ENCODE results near the gene FBXL7.

Gene FBXL7

DNA sequence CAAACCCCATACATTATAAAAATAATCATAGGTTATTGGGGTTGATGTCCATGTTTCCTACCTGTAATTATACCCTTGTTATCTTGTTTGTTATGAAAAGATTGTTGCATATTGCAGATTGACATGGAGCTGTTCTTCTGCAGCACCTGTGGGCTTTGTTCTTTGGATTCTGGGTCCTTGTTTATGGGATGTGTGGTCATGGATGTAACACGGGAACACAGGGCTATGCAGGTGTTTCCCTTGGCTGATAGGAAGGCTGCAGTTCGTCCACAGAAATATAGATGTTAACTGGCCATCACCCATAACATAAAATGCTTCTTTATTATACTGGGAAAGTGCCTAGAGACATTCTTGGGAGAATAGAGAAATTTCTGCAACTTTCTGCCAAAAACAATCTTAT, 77.9 kb downstream of the FBXL7 start:
- no peaks in the 10 kb centered on the region for H3K36me3 ChIP-seq (ENCODE audit: insufficient read depth, low read length)
- H3K9me3 ChIP-seq (ENCODE audit: low read length) = no peaks in the 10 kb centered on the region
- no peaks in the 10 kb centered on the region for H3K27me3 ChIP-seq (ENCODE audit: insufficient read depth, low read length)
- peaks cover 32% of the 10 kb centered on the region for H3K4me1 ChIP-seq (ENCODE audit: insufficient read depth, low read length)
- no peak overlapping the region for H3K4me3 ChIP-seq (ENCODE audit: low read length)
- H2AFZ ChIP-seq (ENCODE audit: low read depth, low read length) = no peak overlapping the region

DNA sequence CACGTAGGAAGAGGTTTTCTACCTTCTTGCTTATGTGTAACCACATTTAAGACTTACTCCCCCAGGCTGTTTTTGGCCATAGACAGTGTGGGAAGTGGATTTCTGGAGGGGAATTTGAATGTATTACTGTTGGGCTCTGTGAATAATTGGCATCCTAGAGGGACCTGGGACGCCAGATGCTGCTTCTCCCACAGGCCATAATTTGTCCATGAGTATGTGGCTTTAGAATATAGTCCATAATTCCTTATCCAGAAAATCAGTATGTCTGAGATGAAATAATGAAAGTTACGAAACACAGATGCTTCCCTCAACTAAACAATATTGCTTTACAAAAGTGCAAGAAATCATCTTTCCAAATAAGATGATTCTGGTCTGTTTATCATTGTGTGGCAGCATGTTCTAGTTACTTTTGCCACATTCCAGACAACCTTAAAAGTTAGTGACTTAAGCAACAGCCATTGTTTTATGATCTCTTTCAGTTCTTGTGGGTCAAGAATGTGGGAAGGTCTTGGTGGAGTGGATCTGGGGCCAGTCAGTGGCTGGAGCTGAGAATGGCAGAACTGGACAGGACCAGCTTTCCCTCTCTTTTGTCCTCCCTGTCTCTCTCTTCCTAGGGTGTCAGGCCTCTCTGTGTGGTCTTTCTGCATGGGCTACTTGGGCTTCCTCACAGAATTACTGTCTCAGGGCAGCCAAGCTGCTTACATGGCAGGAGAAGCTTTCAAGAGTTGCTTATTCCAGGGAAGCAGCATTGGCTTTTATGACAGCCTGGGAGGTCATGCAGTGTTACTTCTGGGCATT, 79.4 kb downstream of the FBXL7 start:
- Histone ChIP-seq H3K4me1 (ENCODE audit: insufficient read depth, low read length) (peaks cover 23% of the 10 kb centered on the region), H3K27me3 (ENCODE audit: insufficient read depth, low read length) (no peaks in the 10 kb centered on the region), H3K36me3 (ENCODE audit: insufficient read depth, low read length) (no peaks in the 10 kb centered on the region)

DNA sequence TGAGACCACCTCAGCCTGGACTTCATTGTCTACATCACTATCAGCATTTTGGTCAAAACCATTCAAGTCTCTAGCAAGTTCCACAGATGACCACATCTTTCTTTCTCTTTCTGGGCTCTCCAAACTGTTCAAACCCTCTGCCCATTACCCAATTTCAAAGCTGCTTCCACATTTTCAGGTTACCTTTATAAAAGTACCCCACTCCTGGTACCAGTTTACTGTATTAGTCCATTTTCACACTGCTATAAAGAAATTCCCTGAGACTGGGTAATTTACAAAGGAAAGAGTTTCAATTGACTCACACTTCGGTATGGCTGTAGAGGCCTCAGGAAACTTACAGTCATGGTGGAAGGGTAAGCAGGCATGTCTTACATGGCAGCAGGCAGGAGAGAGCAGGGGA, 84.5 kb downstream of the FBXL7 start:
- H3K27me3 ChIP-seq (ENCODE audit: insufficient read depth, low read length) = no peaks in the 10 kb centered on the region
- peaks cover 7% of the 10 kb centered on the region for H3K4me1 ChIP-seq (ENCODE audit: insufficient read depth, low read length)
- no peaks in the 10 kb centered on the region for H3K36me3 ChIP-seq (ENCODE audit: insufficient read depth, low read length)
- H3K9me3 ChIP-seq (ENCODE audit: low read length) = peaks cover 11% of the 10 kb centered on the region
- H2AFZ ChIP-seq (ENCODE audit: low read depth, low read length) = no peak overlapping the region
- H3K4me3 ChIP-seq (ENCODE audit: low read length) = no peak overlapping the region

More for the DNA sequence above, 79.4 kb downstream of the FBXL7 start:
- Histone ChIP-seq H2AFZ (ENCODE audit: low read depth, low read length) (no peak overlapping the region), H3K4me3 (ENCODE audit: low read length) (no peak overlapping the region), H3K9me3 (ENCODE audit: low read length) (peaks cover 8% of the 10 kb centered on the region)

GRCh38 chr5:15585128-15585527, 85.1 kb downstream of the FBXL7 start:
- Histone ChIP-seq H3K9me3 (ENCODE audit: low read length) (peaks cover 11% of the 10 kb centered on the region), H3K4me3 (ENCODE audit: low read length) (no peak overlapping the region), H3K4me1 (ENCODE audit: insufficient read depth, low read length) (peaks cover under 1% of the 10 kb centered on the region), H2AFZ (ENCODE audit: low read depth, low read length) (no peak overlapping the region), H3K36me3 (ENCODE audit: insufficient read depth, low read length) (no peaks in the 10 kb centered on the region), H3K27me3 (ENCODE audit: insufficient read depth, low read length) (no peaks in the 10 kb centered on the region)

- Histone ChIP-seq H3K9me3 (ENCODE audit: low read length) (peaks cover 11% of the 10 kb centered on the region), H3K4me1 (ENCODE audit: insufficient read depth, low read length) (no peaks in the 10 kb centered on the region), H3K27me3 (ENCODE audit: insufficient read depth, low read length) (no peaks in the 10 kb centered on the region), H3K4me3 (ENCODE audit: low read length) (no peak overlapping the region), H3K36me3 (ENCODE audit: insufficient read depth, low read length) (no peaks in the 10 kb centered on the region), H2AFZ (ENCODE audit: low read depth, low read length) (no peak overlapping the region)
These were observed 86.0 kb downstream of the FBXL7 start for GRCh38 chr5:15585841-15586591.

- H3K9me3 ChIP-seq (ENCODE audit: low read length) = peaks cover 11% of the 10 kb centered on the region
- H2AFZ ChIP-seq (ENCODE audit: low read depth, low read length) = no peak overlapping the region
- H3K4me3 ChIP-seq (ENCODE audit: low read length) = no peak overlapping the region
- no peaks in the 10 kb centered on the region for H3K36me3 ChIP-seq (ENCODE audit: insufficient read depth, low read length)
- no peaks in the 10 kb centered on the region for H3K4me1 ChIP-seq (ENCODE audit: insufficient read depth, low read length)
- H3K27me3 ChIP-seq (ENCODE audit: insufficient read depth, low read length) = no peaks in the 10 kb centered on the region
These were observed 87.9 kb downstream of the FBXL7 start for GRCh38 chr5:15587916-15588315.

DNA sequence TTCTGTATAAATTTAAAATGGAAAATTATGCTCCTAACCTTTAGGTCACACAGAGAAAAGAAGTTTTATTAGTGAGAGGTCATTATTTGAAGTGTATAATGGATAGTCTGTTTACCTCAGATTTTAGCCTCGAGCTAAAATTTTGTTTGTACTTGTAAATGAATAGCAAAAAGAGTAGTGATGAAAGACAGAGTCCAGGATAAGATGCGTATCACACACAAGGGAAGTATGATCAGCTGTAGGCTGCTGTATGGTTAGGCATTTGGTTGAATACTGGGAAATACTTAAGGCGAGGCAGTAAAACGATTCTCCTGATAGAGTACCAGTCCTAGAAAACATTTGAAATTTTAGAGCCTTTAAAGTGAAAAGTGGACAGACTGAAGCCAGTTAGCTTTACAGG, 92.7 kb downstream of the FBXL7 start:
- Histone ChIP-seq H3K4me3 (ENCODE audit: low read length) (no peak overlapping the region), H3K4me1 (ENCODE audit: insufficient read depth, low read length) (peaks cover 2% of the 10 kb centered on the region), H3K27me3 (ENCODE audit: insufficient read depth, low read length) (no peaks in the 10 kb centered on the region), H2AFZ (ENCODE audit: low read depth, low read length) (no peak overlapping the region), H3K36me3 (ENCODE audit: insufficient read depth, low read length) (no peaks in the 10 kb centered on the region), H3K9me3 (ENCODE audit: low read length) (no peaks in the 10 kb centered on the region)

DNA sequence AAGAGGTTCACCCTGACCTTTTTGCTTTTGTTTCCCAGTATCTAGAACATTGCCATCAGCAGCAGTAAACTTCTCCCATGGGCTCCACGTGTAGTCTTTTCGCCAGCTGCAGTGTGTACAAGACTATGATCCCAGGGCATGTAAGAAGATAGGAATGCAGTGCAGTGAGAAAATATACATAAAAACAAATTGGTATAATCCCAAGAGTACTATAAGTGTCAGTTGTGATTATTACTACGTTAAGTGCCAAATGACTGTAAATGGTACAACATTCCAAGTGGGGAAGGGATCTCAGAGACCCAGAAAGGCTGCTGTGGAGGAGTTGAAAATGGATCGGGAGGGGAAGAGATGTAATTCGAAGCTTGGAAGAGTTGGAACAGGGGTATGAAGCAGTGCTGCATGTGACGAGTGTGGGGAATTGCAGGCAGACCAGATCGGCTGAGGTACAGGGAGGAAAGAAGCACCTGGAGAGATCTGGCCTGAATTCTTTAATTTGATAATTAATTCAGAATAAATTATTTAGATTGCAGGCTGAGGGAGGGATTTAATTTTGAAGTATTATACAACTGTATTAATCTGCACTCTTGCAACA, 95.1 kb downstream of the FBXL7 start:
- no peak overlapping the region for H2AFZ ChIP-seq (ENCODE audit: low read depth, low read length)

GRCh38 chr5:15595929-15596328, 95.9 kb downstream of the FBXL7 start:
- peaks cover 2% of the 10 kb centered on the region for H3K4me1 ChIP-seq (ENCODE audit: insufficient read depth, low read length)
- no peak overlapping the region for H2AFZ ChIP-seq (ENCODE audit: low read depth, low read length)

More for the DNA sequence above, 95.1 kb downstream of the FBXL7 start:
- Histone ChIP-seq H3K9me3 (ENCODE audit: low read length) (no peaks in the 10 kb centered on the region), H3K4me3 (ENCODE audit: low read length) (no peak overlapping the region), H3K27me3 (ENCODE audit: insufficient read depth, low read length) (no peaks in the 10 kb centered on the region), H3K36me3 (ENCODE audit: insufficient read depth, low read length) (no peaks in the 10 kb centered on the region), H3K4me1 (ENCODE audit: insufficient read depth, low read length) (peaks cover 2% of the 10 kb centered on the region)

GRCh38 chr5:15596936-15597335, 97.0 kb downstream of the FBXL7 start:
- Histone ChIP-seq H3K4me1 (ENCODE audit: insufficient read depth, low read length) (peaks cover 2% of the 10 kb centered on the region), H3K27me3 (ENCODE audit: insufficient read depth, low read length) (no peaks in the 10 kb centered on the region), H2AFZ (ENCODE audit: low read depth, low read length) (no peak overlapping the region)

More at GRCh38 chr5:15595929-15596328, 95.9 kb downstream of the FBXL7 start:
- no peaks in the 10 kb centered on the region for H3K9me3 ChIP-seq (ENCODE audit: low read length)
- no peaks in the 10 kb centered on the region for H3K27me3 ChIP-seq (ENCODE audit: insufficient read depth, low read length)
- H3K36me3 ChIP-seq (ENCODE audit: insufficient read depth, low read length) = no peaks in the 10 kb centered on the region
- no peak overlapping the region for H3K4me3 ChIP-seq (ENCODE audit: low read length)

GRCh38 chr5:15597804-15598203, 97.8 kb downstream of the FBXL7 start:
- no peaks in the 10 kb centered on the region for H3K9me3 ChIP-seq (ENCODE audit: low read length)
- H3K4me1 ChIP-seq (ENCODE audit: insufficient read depth, low read length) = peaks cover 2% of the 10 kb centered on the region
- H3K27me3 ChIP-seq (ENCODE audit: insufficient read depth, low read length) = no peaks in the 10 kb centered on the region
- no peak overlapping the region for H3K4me3 ChIP-seq (ENCODE audit: low read length)
- no peaks in the 10 kb centered on the region for H3K36me3 ChIP-seq (ENCODE audit: insufficient read depth, low read length)
- no peak overlapping the region for H2AFZ ChIP-seq (ENCODE audit: low read depth, low read length)

More at GRCh38 chr5:15596936-15597335, 97.0 kb downstream of the FBXL7 start:
- no peak overlapping the region for H3K4me3 ChIP-seq (ENCODE audit: low read length)
- no peaks in the 10 kb centered on the region for H3K9me3 ChIP-seq (ENCODE audit: low read length)
- no peaks in the 10 kb centered on the region for H3K36me3 ChIP-seq (ENCODE audit: insufficient read depth, low read length)

GRCh38 chr5:15598294-15598902, 98.4 kb downstream of the FBXL7 start:
- Histone ChIP-seq H3K4me1 (ENCODE audit: insufficient read depth, low read length) (peaks cover 2% of the 10 kb centered on the region), H3K27me3 (ENCODE audit: insufficient read depth, low read length) (no peaks in the 10 kb centered on the region), H3K9me3 (ENCODE audit: low read length) (no peaks in the 10 kb centered on the region), H3K4me3 (ENCODE audit: low read length) (no peak overlapping the region), H3K36me3 (ENCODE audit: insufficient read depth, low read length) (no peaks in the 10 kb centered on the region), H2AFZ (ENCODE audit: low read depth, low read length) (no peak overlapping the region)

- no peaks in the 10 kb centered on the region for H3K36me3 ChIP-seq (ENCODE audit: insufficient read depth, low read length)
- no peak overlapping the region for H2AFZ ChIP-seq (ENCODE audit: low read depth, low read length)
- no peak overlapping the region for H3K4me3 ChIP-seq (ENCODE audit: low read length)
- H3K4me1 ChIP-seq (ENCODE audit: insufficient read depth, low read length) = no peaks in the 10 kb centered on the region
- no peaks in the 10 kb centered on the region for H3K27me3 ChIP-seq (ENCODE audit: insufficient read depth, low read length)
- no peaks in the 10 kb centered on the region for H3K9me3 ChIP-seq (ENCODE audit: low read length)
These were observed 100.1 kb downstream of the FBXL7 start for GRCh38 chr5:15600035-15600434.
